ENCODE measurements around the gene ROR1. TPM values are rescaled to one million over a fixed set of nuclear protein-coding genes. Genes with fewer than 3 reads are reported as not detected.

The ROR1 gene
- total RNA-seq, 4 donors from 2014 or later, result 2.6 to 37.6 (median 11.5) TPM

DNA sequence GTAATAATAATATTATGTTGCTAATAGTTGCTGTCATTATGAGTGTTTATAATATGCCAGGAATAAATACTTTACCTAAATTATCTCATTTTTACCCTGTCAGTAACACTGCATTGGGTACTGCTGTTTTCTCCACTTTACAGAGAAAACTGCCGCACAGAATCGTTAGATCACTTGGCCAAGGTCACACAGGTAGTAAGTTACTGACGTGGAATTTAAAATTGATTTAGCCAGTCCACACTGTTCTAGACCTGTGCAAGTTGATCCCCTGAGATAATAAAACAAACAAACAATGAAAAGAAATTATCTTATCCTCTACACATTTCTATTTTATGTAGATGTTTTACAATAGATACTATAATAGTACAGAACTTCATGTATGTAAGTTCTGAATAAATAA lies 174.1 kb downstream of the ROR1 start:
- no peak for TF ChIP-seq POLR2A (IDR thresholded peaks at IDR 0.05)
- TF ChIP-seq, protein P1, sequence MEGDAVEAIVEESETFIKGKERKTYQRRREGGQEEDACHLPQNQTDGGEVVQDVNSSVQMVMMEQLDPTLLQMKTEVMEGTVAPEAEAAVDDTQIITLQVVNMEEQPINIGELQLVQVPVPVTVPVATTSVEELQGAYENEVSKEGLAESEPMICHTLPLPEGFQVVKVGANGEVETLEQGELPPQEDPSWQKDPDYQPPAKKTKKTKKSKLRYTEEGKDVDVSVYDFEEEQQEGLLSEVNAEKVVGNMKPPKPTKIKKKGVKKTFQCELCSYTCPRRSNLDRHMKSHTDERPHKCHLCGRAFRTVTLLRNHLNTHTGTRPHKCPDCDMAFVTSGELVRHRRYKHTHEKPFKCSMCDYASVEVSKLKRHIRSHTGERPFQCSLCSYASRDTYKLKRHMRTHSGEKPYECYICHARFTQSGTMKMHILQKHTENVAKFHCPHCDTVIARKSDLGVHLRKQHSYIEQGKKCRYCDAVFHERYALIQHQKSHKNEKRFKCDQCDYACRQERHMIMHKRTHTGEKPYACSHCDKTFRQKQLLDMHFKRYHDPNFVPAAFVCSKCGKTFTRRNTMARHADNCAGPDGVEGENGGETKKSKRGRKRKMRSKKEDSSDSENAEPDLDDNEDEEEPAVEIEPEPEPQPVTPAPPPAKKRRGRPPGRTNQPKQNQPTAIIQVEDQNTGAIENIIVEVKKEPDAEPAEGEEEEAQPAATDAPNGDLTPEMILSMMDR (IDR thresholded peaks at IDR 0.05), result no peak
- Histone ChIP-seq H3K4me3 (no peak overlapping the region), H3K4me1 (no peaks in the 10 kb centered on the region), H3K27me3 (no peaks in the 10 kb centered on the region), H3K27ac (no peak overlapping the region), H3K9me3 (no peaks in the 10 kb centered on the region), H3K36me3 (no peaks in the 10 kb centered on the region)
- no peak for DNase-seq
- intact Hi-C loops (cut with DNase I; ENCODE audit: low total_unique reads), result no loop called here

DNA sequence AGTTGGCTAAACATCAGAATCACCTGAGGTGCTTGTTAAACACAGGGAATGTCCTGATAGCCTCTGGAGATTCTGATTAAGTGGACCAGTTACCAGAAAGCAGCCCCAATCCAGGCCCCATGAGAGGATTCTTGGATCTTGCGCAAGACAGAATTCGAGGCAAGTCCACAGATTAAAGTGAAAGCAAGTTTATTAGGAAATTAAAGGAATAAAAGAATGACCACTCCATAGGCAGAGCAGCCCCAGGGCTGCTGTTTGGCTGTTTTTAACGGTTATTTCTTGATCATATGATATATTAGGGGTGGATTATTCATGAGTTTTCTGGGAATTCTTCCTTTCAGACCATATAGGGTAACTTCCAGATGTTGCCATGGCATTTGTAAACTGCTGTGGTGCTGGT lies 176.2 kb downstream of the ROR1 start:
- TF ChIP-seq, protein P1 (IDR thresholded peaks at IDR 0.05), result no peak
- no peak for TF ChIP-seq POLR2A (IDR thresholded peaks at IDR 0.05)
- intact Hi-C loops (cut with DNase I; ENCODE audit: low total_unique reads), result no loop called here
- Histone ChIP-seq H3K36me3 (no peaks in the 10 kb centered on the region), H3K4me3 (no peak overlapping the region), H3K27me3 (no peaks in the 10 kb centered on the region), H3K27ac (peak overlapping the region; percentile 33 to 62), H3K4me1 (no peaks in the 10 kb centered on the region), H3K9me3 (no peaks in the 10 kb centered on the region)
- DNase-seq, result peak; percentile 54 to 59

DNA sequence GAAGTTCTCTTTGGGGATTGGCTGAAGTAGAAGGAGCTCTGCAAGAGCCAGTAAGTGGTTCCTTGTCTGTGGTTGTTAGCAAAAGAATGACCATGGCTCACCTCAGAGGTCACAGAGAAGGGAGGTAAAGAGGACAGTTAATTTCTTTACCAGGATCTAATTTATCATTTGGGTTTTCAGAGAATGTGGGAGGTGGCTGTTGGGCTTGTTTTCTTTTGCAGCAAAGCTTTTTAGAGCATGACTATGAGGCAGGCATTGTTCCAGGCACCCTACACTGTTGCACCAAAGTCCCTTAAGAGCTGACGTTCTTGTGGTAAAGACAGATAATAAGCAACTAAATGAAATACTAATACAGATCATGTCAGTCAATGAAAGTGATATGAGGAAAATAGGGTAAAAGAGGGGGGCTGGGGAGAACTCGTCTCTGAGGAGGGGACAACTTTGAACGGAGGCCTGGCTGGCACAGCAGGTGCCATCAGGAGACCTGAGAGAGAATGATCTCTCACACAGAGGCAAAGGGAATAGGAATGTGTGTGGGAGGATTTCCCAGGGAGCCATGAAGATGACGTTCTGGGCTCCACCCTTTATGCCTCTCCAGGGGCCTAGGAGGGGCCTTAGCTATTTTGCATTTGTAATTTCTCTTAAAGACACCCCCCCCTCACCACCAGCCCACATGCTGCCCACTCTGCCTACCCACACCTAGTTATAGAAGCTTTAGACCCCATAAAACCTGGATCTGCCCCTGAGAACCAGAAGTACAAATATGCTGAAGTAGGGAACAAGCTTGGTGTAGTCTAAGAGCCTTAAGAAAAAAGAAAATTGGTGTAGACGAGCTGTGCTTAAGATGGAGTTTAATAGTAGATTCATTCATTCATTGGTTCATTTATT lies 177.5 kb downstream of the ROR1 start:
- Histone ChIP-seq H3K27ac (no peak overlapping the region), H3K27me3 (no peaks in the 10 kb centered on the region), H3K4me3 (no peak overlapping the region), H3K4me1 (no peaks in the 10 kb centered on the region), H3K36me3 (no peaks in the 10 kb centered on the region), H3K9me3 (no peaks in the 10 kb centered on the region)
- DNase-seq, result no peak
- no peak for TF ChIP-seq POLR2A (IDR thresholded peaks at IDR 0.05)
- TF ChIP-seq, protein P1 (IDR thresholded peaks at IDR 0.05), result no peak
- intact Hi-C loops (cut with DNase I; ENCODE audit: low total_unique reads), result no loop called here

DNA sequence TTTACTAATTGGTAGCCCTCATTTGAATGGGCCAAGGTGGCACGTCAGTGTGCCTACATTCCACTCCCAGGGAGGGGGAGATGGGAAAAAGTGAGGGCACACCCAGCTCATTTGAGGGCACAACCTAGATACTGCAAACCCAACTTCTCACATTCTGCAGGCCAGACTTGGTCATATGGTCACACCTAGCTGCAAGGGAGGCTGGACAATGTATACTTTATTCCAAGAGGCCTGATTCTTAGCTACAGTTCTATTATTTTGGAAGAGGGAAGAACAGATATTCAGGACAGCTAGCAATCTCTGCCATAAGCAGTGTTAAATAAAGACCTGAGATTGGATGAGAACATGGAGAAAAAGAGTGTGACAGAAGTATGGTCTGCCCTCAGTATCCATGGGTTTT lies 180.4 kb downstream of the ROR1 start:
- intact Hi-C loops (cut with DNase I; ENCODE audit: low total_unique reads), result no loop called here
- TF ChIP-seq POLR2A (IDR thresholded peaks at IDR 0.05), result no peak
- TF ChIP-seq, protein P1 (IDR thresholded peaks at IDR 0.05), result no peak
- H3K4me1 ChIP-seq, result no peaks in the 10 kb centered on the region

DNA sequence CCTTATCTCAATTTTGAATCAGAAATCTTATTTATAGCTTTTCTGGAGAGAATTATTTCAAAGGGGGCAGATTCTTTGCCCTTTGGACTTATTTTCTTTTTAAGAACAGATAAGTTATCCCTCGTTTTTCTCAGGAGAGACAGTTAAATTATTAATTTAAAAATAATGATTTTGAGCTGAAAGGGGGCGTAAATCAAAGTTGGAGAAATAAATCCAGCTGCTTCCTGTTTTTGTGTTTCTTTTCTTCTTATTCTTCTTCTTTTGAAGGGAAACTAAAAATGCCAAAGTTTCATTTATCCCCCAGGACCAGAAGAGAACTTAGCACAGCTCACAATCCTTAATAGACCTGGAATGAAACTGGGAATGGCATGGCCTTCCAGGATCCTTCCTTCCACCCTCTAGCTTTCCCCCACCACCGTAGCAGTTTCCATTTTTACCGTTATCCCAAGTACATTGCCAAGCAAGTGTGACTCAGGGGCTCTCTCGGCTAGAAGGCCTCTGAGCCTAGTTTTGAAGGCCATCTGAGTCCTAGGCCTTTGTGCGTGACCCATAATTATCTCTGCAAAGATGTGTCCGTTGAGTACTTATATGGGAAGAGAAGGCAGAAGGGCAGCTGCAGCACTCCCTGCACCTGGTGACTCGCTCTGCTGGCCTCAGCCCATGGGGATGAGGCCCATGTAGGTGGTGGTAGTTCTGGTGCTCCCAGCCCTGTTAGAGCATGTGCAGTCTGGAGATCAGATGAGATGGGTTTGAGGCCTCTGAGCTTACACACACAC lies 181.7 kb downstream of the ROR1 start:
- no peak overlapping the region for H3K4me3 ChIP-seq
- no peaks in the 10 kb centered on the region for H3K9me3 ChIP-seq
- H3K4me1 ChIP-seq, result no peaks in the 10 kb centered on the region
- H3K27ac ChIP-seq, result peak overlapping the region; percentile 34 to 44
- peak in 1 of 2 donors; percentile 22 for DNase-seq
- intact Hi-C loops (cut with DNase I; ENCODE audit: low total_unique reads), result no loop called here
- H3K36me3 ChIP-seq, result no peaks in the 10 kb centered on the region
- TF ChIP-seq POLR2A (IDR thresholded peaks at IDR 0.05), result no peak
- TF ChIP-seq, protein P1 (IDR thresholded peaks at IDR 0.05), result no peak
- no peaks in the 10 kb centered on the region for H3K27me3 ChIP-seq

More for the DNA sequence above, 180.4 kb downstream of the ROR1 start:
- no peaks in the 10 kb centered on the region for H3K9me3 ChIP-seq
- H3K27ac ChIP-seq, result no peak overlapping the region
- no peaks in the 10 kb centered on the region for H3K36me3 ChIP-seq
- no peak overlapping the region for H3K4me3 ChIP-seq
- H3K27me3 ChIP-seq, result no peaks in the 10 kb centered on the region
- DNase-seq, result no peak

All from uterus (tissue), 4 donors.